DND-41 (cell line): ENCODE data around the gene VAC14.
A peak's percentile ranks its signal among the peaks of the same experiment; 100 is the strongest.

ENCODE experiments used
- ATAC-seq: fragments of 200-7000 bp; cut with Tn5 transposase; 3 replicates; pipeline ENCODE4 v1.9.1; 2021; ENCODE audit warnings: low read depth; ENCODE audit not compliant: insufficient read depth
- DNase-seq: peaks from one replicate; pipeline ENCODE4 v3.0.0-alpha.2; 2020
- H2AFZ ChIP-seq: 2 replicates; pipeline ENCODE4 v1.6.0; 2012; ENCODE audit warnings: low read depth, low read length
- H3K27ac ChIP-seq: 2 replicates; pipeline ENCODE4 v1.5.1; 2012; ENCODE audit warnings: low read length, inconsistent platforms
- H3K27me3 ChIP-seq: fragments of 200-600 bp; sonication (generic); 2 replicates; pipeline ENCODE4 v1.6.0; 2012; ENCODE audit warnings: low read length, mild to moderate bottlenecking, inconsistent platforms; ENCODE audit not compliant: insufficient read depth, poor library complexity
- H3K36me3 ChIP-seq: 2 replicates; pipeline ENCODE4 v1.5.1; 2012; ENCODE audit warnings: low read length, inconsistent platforms; ENCODE audit not compliant: insufficient read depth
- H3K4me1 ChIP-seq: 2 replicates; pipeline ENCODE4 v1.5.1; 2012; ENCODE audit warnings: mild to moderate bottlenecking, low read length; ENCODE audit not compliant: insufficient read depth
- H3K4me2 ChIP-seq: 2 replicates; pipeline ENCODE4 v1.6.0; 2012; ENCODE audit warnings: mild to moderate bottlenecking, moderate library complexity, low read length, inconsistent platforms; ENCODE audit not compliant: insufficient read depth
- H3K4me3 ChIP-seq, 2 experiments: fragments of 200-600 bp in 1 of 2; shearing (Covaris generic) in 1 of 2; 2 replicates each; pipeline ENCODE4 v1.5.1; 2012 to 2016; ENCODE audit warnings: inconsistent platforms in 2 of 2, low read length in 2 of 2, mild to moderate bottlenecking in 2 of 2, low read depth in 1 of 2, moderate library complexity in 1 of 2
- H3K79me2 ChIP-seq: 2 replicates; pipeline ENCODE4 v1.6.0; 2012; ENCODE audit warnings: low read length, inconsistent platforms; ENCODE audit not compliant: insufficient read depth
- H3K9ac ChIP-seq: 2 replicates; pipeline ENCODE4 v1.6.0; 2012; ENCODE audit warnings: low read depth, mild to moderate bottlenecking, inconsistent platforms, low read length, moderate library complexity
- H3K9me3 ChIP-seq: 2 replicates; pipeline ENCODE4 v1.5.1; 2012; ENCODE audit warnings: low read length, moderate library complexity, mild to moderate bottlenecking, inconsistent platforms; ENCODE audit not compliant: insufficient read depth, severe bottlenecking
- H4K20me1 ChIP-seq: 2 replicates; pipeline ENCODE4 v1.6.0; 2012; ENCODE audit warnings: low read length; ENCODE audit not compliant: insufficient read depth
- CTCF ChIP-seq: IDR thresholded peaks from 2 replicates; pipeline ENCODE4 v1.5.1; 2012; ENCODE audit warnings: borderline replicate concordance, low read length, moderate library complexity, mild to moderate bottlenecking; ENCODE audit not compliant: poor library complexity, severe bottlenecking; ENCODE audit errors: extremely low read depth
- EZH2 ChIP-seq: IDR thresholded peaks from 3 replicates; pipeline ENCODE4 v1.6.1; 2012; ENCODE audit warnings: borderline replicate concordance, low read depth, mild to moderate bottlenecking, moderate library complexity, low read length, inconsistent platforms; ENCODE audit not compliant: severe bottlenecking

The VAC14 gene

GRCh38 chr16:70739389-70739788, 61.6 kb downstream of the VAC14 start:
- H3K4me1 ChIP-seq = no peaks in the 10 kb centered on the region
- ATAC-seq (no peak), DNase-seq (no peak)
- no peaks in the 10 kb centered on the region for H3K27me3 ChIP-seq
- H3K4me2 ChIP-seq = no peak overlapping the region
- H3K27ac ChIP-seq = no peak overlapping the region
- H3K79me2 ChIP-seq = no peaks in the 10 kb centered on the region
- no peaks in the 10 kb centered on the region for H3K9me3 ChIP-seq
- H4K20me1 ChIP-seq = 0 out of 2 replicates have a peak, but pooled peaks cover 4% of the 10 kb centered on the region
- H3K9ac ChIP-seq = no peak overlapping the region
- no peak for TF ChIP-seq EZH2
- no peak for TF ChIP-seq CTCF
- H2AFZ ChIP-seq = no peak overlapping the region
- H3K4me3 ChIP-seq = no peak overlapping the region
- peaks cover 57% of the 10 kb centered on the region for H3K36me3 ChIP-seq

- Histone ChIP-seq H3K4me1 (no peaks in the 10 kb centered on the region), H3K4me3 (no peak overlapping the region), H3K27ac (0 out of 2 replicates have a peak overlapping the region, but pooled peaks have one; percentile 38), H3K79me2 (no peaks in the 10 kb centered on the region), H3K36me3 (peaks cover 46% of the 10 kb centered on the region), H3K4me2 (no peak overlapping the region), H3K9ac (no peak overlapping the region), H2AFZ (no peak overlapping the region), H3K27me3 (no peaks in the 10 kb centered on the region), H3K9me3 (no peaks in the 10 kb centered on the region), H4K20me1 (0 out of 2 replicates have a peak, but pooled peaks cover 4% of the 10 kb centered on the region)
- DNase-seq (no peak), ATAC-seq (no peak)
- peak; percentile 35 for TF ChIP-seq CTCF
- TF ChIP-seq EZH2 = no peak
Measured at GRCh38 chr16:70738083-70738977, 62.6 kb downstream of the VAC14 start.

GRCh38 chr16:70737377-70738082, 63.4 kb downstream of the VAC14 start:
- no peak for ATAC-seq
- Histone ChIP-seq H4K20me1 (0 out of 2 replicates have a peak, but pooled peaks cover 4% of the 10 kb centered on the region), H3K27ac (0 out of 2 replicates have a peak overlapping the region, but pooled peaks have one; percentile 38), H3K4me1 (no peaks in the 10 kb centered on the region), H3K36me3 (peaks cover 38% of the 10 kb centered on the region), H3K4me3 (no peak overlapping the region), H3K9me3 (no peaks in the 10 kb centered on the region), H3K9ac (no peak overlapping the region), H3K79me2 (no peaks in the 10 kb centered on the region), H3K4me2 (no peak overlapping the region), H3K27me3 (no peaks in the 10 kb centered on the region), H2AFZ (no peak overlapping the region)
- no peak for TF ChIP-seq CTCF
- no peak for TF ChIP-seq EZH2
- no peak for DNase-seq
